Activated CD4-positive, alpha-beta T cell treated with anti-CD3 and anti-CD28 coated beads, Interleukin-2, amount 50 U/mL, for 1 hour (primary cell): ENCODE data around the gene ZNF710.

Experiments used
- DNase-seq: peaks from one replicate; pipeline ENCODE4 v3.0.0-alpha.2; 2020

ZNF710 gene

GRCh38 chr15:89998141-89998661, 2.9 kb upstream of the ZNF710 start:
- DNase-seq, result no peak

DNA sequence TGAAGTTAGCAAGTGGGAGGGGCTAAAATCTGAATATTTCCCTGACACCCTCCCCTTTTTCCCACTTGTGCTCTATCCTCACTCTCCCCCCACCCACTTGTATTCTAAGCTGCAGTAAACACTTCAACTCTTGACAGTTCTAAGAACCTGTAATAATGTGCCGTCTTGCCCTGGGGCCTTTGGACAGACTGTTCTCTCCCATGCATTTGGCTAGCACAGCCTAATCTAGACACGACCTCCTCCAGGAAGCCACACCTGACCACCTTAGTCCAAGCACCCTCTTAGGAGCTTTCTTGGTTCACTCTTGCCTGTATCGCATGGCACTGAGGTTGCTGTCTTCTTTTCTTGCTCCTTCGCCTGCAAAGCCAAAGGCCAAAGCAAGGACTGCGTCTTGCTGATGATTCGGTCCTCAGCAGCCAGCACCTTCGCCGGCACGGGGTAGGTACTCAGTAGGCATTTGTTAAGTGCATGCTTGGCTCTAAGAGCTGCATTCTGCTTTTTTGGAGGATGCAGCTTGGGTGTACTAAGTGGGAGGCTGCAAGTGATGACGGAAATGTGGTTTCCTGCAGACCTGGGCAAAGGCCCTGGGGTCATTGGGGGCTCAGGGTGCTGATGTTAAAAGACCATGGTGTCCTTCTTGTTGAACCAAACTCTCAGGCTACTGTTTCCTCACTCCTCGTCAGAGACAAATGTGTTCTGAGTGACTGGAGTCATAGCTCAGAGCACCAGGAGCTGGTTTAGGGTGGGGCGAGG, 2.0 kb upstream of the ZNF710 start:
- DNase-seq, result no peak

DNA sequence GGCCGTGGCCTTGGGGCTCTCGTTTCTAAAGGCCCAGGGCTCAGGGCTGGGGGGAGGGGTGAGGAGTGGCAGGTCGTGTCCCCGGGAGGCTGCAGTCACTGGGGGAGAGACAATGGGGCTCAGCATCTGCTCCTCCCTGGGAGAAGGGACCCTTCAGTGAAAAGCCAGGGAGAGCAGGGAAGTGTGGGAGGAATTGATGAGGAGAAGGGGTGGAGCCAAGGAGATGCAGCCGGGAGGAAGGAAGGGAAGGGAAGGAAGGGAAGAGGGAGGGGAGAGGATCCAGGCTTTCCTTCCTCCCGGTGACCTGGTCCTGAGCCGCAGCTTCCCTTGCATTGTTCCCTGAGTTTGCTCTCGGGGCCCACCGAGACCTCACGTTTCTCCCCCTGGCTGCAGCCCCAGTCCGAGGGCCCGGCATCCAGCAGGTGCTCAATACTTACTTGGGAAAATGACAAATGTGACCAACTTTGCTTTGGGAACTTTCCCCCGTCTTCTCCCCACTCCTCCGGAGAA, 1.4 kb upstream of the ZNF710 start:
- DNase-seq, result no peak

DNA sequence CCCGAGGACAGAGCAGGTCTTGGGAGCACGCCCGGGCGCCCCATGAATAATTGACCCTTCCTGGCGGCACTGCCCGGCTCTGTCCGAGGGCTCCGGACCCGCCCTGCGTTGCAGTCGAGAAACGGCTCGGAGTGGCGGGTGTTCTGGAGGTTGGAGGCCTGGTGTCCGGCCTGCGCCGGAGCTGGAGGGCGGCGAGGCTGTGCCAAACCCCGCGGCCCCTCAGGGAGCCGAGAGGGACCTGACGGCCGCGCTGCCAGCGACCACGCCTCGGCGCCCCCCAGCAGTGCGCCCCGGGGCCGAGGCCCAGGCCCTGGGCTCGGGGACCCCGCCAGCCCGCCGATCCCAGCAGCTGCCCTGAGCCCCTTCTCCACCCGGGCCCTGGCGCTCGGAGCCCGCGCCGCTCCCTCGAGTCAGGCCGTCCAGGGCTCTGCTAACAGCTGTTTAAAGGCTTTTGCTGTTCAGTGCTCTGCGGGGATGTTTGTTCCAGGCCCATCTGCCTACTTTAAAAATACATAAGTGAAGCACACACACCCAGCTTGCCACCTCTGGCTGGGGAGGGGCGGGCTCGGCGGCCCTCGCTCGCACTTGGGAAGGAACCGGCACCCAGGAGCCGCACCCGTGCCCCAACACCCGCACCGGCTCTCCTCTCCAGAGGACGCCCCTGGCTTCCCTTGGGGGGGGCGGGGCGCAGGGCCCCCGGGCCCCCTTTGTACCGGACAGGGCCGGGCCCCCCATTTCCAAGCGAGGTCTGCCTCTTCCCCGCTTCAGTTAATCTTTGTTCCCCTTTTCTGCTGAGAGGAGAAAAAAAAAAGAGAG, 730 bp upstream of the ZNF710 start:
- peak; percentile 8 for DNase-seq

DNA sequence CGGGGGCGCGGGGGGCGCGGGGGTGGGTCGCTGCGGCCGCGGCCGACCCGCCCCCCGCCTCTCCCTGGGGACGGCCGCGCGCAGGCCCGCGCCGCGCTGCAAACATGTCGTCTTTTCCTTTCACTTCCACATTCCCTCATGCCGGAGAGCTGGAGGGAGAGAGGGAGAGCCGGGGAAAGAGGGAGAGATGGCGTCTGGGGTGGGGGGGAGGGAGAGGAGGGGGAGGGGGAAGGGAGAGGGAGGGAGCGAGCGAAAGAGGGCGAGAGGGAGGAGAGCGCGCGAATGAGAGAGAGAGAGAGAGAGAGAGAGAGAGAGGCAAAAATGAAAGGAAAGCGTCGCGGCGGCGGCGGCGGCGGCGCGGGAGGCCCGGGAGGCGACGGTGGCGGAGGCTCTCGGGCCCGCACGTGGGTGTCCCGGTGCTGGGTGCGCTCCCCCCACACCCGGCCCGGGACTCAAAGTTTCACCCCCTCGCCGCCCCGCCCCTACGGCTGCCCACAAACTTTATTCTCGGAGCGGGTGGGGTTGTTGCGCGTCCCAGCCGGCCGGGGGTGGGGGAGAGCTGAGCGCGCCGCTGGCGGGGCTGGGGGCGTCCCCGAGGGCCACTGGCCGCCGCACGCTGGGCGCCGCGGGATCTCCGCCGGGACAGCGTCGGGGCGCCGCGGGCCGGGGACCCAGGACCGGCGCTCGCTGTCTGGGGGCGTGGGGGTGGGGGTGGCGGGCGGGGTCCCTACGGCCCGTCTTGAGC, 731 bp downstream of the ZNF710 start:
- DNase-seq, result peak; percentile 53

GRCh38 chr15:90002428-90002844, 1.3 kb downstream of the ZNF710 start:
- DNase-seq, result peak; percentile 23

DNA sequence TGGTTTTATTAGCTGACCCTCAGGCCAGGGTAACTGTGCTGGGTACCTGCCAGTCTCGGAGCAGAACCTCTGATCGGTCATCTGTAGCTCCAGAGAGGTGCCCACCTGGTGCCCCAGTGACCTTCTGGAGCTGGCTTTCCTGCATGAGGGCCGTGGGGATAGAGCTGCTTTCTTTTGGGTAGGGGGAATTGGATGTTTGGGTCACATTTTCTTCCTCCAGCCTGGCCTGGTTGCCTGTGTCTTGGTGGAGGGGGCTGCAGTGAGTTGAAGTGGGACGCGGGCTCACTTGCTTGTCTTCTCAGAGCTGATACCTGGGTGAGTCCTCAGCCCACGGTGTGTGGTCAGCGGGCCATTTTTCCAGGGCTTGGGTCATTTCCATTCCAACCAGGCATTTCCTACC, 2.6 kb downstream of the ZNF710 start:
- no peak for DNase-seq

DNA sequence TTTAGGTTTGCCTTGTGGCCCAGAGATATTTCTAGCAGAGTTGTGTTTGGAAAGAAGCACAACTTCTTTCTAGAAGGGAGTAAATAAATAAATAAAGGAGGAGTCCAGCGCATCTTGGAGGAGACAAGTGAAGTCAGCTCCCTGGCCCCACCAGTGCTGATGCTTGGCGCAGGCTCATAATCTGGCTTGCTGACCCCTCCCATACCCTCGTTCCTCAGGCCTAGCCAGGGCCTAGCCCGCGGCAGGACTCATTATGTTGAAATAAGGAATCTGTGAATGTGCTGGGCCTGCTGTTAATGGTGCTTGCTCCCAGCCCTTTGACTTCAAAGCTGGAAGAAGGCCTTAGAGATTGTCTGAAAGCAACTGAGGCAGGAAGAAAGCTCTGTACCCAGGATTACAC, 3.1 kb downstream of the ZNF710 start:
- DNase-seq, result no peak

- no peak for DNase-seq
These were observed 3.5 kb downstream of the ZNF710 start for GRCh38 chr15:90004671-90005070.

DNA sequence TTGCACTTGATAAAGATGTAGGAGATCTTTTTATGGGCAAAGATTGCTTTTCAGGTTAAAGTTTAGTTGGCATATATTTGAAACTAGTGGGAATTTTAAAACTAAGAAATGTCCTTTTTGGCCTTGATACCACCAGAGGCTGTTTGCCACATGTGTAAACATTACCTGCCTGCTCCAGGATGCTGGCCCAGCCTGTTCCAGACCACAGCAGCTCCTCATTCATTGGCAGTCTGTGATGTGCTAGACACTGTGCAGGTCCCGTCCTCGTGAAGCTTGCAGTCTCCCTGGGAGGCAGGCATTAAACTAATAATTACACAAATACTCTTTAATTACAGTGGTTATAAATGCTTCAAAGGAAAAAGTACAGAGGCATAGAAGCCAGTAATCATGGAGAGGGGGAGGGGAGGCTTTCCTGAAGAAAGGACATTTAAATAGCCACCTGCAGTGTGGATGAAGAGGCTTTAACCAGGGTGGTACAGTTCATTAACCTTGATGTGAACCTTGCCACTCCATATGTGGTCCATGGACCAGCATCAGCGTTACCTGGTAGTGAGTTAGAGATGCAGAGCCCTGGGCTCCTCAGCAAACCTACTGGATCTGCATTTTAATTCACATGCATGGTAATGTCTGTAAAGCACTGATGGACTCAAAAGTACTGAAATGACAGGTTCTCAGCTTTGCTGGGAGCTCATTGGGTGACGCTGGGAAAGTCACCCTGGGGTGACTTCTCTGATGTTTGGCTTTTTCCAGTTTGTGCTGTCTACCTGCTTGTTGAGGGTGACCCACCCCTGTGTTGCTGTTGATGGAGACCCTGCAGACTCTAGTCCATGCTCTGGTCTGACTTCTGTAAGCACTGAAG, 5.3 kb downstream of the ZNF710 start:
- DNase-seq, result no peak

DNA sequence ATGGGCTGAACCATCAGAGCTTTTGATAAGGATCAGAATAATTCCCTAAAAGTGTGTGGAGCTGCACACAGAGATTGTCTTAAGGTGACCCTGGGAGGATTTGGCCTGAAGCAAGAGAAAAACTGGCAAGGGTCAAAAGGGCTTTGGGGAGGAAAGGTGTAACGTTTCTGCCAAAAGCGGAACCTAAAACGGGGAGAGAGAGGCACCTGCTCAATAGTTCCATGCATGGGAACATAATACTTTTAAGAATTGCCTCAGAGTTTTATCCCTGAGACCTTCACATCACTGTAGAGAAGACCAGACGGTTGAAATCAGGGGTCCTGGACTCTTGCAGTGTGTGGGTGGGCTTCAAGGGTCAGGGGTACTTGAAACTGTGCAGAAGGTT, 5.9 kb downstream of the ZNF710 start:
- DNase-seq, result no peak

DNA sequence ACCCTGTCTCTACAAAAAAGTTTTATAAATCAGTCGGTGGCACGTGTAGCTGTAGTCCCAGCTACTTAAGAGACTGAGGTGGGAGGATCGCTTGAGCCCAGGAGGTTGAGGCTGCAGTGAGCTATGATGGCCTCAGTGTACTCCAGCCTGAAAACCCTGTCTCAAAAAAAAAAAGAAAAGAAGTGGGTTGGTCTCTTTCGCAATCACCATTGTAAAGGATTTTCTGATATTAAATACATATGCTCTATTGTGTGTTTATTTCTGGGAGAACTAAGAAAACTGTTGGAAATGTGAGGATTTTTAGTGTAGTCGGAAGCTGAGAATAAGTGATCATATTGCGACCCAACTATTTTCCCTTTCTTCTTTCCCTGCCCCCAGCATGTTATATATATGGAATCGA, 7.5 kb downstream of the ZNF710 start:
- DNase-seq, result no peak

DNA sequence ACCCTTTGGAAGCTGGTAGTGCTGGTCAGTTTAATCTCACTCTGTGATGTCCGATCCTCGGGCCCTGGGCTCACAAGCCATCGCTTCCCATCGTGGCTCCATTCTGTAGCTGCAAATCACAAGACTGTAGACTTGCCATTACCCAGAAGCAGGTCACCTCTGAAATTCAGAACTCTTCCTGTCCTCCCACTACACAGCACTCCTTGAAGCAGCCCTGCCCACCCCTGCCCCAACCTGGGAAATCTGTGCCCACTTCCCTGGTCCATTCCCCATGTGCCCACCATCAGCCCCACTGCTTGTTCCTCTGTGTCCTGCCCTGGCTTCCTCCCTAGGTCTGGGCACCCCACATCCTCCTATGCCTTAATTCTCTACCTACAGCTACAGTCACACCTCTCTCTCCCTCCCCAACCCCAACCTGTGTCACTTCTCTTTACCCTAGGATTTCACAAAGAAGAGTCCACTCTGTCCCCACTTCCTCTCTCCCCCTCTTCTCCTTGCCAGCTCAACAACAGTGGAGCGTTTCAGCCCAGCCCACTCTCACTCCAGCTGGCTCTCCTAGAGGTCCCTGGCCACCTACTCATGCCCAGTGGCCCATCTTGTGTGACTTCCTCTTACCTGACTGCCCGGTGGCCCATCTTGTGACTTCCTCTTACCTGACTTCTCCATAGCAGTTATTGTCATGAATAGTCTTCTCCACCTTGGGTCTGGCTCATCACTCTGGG, 8.3 kb downstream of the ZNF710 start:
- DNase-seq, result no peak

- no peak for DNase-seq
These were observed 10.6 kb downstream of the ZNF710 start for GRCh38 chr15:90011705-90012104.

- DNase-seq, result no peak
These were observed 12.4 kb downstream of the ZNF710 start for GRCh38 chr15:90013503-90013937.

GRCh38 chr15:90015294-90015693, 14.2 kb downstream of the ZNF710 start:
- no peak for DNase-seq

- DNase-seq, result no peak
These were observed 14.6 kb downstream of the ZNF710 start for GRCh38 chr15:90015749-90016148.

DNA sequence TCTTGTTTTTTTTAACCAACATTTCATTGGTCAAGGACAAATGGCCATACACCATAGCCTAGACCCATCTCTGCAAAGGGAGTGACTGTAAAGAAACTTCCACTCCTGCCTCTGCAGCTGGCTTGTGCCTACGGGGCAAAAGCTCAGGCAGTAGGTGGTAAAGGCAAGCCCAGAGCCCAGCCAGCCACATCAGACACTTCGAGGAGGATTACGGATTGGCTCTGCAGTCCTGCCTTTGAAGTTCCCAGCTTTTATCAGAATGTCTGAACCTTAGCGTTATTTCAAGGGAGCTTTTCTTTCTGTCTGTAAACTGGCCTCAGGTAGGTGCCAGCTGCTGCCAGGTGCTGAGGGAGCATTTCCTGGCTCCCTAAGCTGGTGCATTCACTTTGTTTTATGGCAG, 15.6 kb downstream of the ZNF710 start:
- no peak for DNase-seq

GRCh38 chr15:90018216-90018831, 17.2 kb downstream of the ZNF710 start:
- no peak for DNase-seq

DNA sequence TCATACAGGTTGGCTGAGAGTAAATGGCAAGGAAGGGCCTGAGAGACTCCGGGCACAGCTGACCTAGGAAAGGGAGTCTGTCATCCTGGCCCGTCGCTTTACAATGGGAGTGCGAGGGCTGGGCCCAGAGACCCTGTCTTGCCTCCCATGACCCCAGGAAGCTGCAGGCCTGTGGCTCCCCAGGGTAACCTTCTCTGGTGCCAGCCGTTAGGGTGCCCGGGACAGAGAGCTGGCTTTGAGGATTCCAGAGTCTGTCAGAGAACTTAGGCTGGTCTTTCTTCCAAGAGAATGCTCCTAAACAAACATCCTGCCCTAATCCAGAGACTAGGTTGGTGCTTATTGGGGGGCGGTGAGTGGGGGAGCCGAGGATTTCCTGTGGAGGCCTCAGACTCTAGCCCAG, 18.5 kb downstream of the ZNF710 start:
- DNase-seq, result no peak
